WI38 (cell line): ENCODE results near the gene NTN1.

Experiments used
- H3K4me3 ChIP-seq: 2 replicates; pipeline ENCODE4 v1.5.1; 2011; ENCODE audit warnings: low read depth, mild to moderate bottlenecking, control low read depth, low read length
- TF ChIP-seq, protein P1 (sequence below): IDR thresholded peaks from 2 replicates; pipeline ENCODE4 v1.5.1; 2012; ENCODE audit warnings: low read depth, mild to moderate bottlenecking, control low read depth, low read length

Gene NTN1

DNA sequence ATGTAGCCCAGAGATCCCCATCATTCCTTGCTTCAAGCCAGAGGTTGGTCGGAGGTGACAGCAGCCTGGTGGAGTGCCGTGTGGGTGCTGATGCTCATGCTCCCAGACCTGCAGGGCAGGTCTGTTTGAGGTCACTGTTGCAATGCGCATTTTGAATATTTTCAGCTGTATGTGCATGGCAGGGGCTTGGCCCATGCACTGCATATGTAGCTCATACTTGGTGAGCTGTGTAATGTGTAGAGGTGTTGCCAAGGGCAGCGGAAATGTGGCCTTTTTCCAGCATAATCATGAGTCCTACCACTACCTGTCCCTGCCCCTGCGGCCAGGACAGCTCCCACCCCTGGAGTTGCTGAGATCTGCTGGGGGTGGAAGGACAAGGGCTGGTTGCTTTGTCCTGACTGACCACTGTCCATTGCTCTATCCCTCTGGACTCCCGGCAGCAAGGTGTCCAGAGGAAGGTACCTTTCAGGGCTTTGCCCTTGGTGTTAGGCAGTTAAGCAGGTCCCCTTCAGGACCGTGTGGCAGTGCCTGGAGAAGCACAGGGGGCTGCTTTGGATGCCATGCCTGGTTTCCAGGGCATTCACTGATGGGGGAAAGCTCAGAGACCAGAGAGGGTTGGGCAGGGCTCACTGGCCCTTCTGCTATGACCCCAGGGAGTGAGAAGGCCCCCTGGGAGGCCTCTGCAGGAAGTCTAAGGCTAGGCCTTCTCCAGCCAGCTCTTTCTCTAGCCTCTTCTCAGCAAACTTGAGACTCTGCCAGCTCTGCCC lies 215.2 kb downstream of the NTN1 start:
- TF ChIP-seq, protein P1, sequence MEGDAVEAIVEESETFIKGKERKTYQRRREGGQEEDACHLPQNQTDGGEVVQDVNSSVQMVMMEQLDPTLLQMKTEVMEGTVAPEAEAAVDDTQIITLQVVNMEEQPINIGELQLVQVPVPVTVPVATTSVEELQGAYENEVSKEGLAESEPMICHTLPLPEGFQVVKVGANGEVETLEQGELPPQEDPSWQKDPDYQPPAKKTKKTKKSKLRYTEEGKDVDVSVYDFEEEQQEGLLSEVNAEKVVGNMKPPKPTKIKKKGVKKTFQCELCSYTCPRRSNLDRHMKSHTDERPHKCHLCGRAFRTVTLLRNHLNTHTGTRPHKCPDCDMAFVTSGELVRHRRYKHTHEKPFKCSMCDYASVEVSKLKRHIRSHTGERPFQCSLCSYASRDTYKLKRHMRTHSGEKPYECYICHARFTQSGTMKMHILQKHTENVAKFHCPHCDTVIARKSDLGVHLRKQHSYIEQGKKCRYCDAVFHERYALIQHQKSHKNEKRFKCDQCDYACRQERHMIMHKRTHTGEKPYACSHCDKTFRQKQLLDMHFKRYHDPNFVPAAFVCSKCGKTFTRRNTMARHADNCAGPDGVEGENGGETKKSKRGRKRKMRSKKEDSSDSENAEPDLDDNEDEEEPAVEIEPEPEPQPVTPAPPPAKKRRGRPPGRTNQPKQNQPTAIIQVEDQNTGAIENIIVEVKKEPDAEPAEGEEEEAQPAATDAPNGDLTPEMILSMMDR = no peak
- no peak overlapping the region for H3K4me3 ChIP-seq

DNA sequence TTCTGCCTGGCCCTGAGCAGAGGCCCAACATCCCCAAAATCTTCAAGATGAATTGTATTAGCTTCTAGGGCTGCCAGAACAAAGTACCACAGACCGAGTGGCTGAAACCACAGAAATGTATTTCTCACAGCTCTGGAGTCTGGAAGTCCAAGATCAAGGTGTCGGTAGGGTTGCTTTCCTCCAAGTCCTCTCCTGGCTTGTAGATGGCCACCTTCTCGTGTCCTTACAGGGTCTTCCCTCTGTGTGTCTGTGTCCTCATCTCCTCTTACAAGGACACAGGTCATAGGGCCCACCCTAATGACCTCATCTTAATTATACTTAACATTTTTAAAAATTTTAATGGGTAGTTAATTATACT lies 215.7 kb downstream of the NTN1 start:
- no peak overlapping the region for H3K4me3 ChIP-seq
- TF ChIP-seq, protein P1 = no peak

DNA sequence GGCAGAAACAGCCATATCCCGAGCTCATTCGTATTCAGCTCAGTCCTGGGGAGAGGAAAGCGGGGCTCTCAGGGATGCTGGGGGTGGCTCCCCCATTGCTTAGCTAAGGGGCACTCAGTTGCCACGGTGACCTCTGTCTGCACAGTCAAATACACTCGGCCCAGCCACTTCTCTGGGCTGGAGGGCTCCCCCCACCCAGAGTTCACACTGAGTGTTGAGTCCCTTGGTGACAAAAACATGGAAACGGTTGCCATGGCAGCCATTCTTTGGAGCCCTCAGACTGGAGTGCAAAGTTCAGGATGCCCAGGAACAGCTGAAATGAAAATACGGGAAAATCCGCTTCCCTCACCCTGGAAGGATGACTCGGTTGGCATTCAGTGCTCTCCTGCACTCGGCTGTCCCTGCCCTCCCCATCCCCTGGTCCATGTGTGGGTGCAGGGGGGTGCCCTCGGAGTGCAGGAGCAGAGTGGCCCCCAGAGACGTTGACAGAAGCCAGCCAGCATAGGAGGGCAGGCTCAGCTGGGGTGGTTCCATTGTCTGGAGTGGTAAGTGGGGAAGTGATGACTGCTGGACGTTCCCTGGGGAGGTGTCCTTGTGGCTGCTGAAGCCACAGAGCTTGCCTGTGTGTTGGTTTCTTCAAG lies 216.5 kb downstream of the NTN1 start:
- TF ChIP-seq, protein P1 = no peak
- no peak overlapping the region for H3K4me3 ChIP-seq

DNA sequence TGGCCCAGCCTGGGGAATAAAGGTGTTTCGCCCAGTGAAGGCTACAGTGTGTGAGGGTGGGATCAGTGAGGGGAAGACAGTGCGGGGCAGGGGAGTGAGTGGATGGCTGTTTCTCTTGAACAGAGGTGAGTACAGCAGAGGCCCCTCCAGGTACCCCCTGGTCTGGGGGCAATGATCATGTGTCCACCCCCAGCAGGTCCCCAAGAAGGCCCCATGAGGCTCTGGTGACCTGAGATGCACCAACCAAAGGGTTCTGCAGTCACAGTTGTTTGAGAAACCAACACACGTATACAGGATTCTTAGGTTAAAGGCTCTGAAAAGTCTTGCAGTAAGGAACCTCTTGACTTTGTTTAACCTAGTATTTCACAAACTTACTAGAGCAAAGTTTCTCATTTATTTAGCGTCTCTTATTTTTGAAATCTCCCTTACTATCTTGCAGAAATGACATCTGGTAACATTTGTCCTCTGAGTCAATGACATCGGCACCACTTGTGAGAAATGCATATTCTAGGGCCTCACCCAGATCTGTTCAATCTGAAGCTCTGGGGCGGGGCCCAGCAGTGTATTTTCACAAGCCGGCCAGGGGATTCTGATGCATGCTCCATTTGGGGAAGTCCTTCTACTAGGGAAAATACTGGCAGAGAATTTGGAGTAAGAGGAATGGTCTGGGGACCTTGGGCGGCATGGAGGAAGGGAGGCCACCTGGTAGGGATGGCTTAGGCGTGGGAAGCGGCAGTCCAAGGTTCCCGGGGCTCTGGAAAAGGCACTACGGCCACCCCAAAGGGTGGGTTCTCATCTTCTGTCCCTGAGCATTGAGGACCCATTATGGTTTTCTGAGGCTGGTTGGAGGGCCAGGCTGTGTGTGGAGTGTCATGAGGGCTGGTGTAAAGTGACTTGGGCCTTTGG lies 217.3 kb downstream of the NTN1 start:
- no peak overlapping the region for H3K4me3 ChIP-seq
- TF ChIP-seq, protein P1 = no peak

DNA sequence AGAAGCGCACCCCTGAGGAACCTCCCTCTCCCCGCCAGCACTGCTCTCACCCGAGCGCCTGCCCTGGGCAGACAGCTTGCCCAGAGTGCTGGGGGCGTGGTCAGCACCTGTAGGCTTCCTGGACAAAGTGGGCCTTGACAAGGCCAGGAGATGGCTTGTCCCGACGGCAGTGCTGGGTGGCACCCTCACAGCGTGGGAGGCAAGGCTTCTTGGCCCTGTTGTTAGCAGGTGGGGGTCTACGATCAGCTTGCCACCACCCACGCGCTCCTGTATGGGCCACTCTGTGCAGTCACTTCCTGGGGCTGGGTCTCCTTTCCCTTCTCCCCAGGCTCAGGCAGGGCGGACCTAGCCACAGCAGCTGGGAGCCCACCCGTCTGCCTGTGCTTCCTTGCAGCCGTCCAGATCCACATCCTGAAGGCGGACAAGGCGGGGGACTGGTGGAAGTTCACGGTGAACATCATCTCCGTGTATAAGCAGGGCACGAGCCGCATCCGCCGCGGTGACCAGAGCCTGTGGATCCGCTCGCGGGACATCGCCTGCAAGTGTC lies 218.0 kb downstream of the NTN1 start:
- TF ChIP-seq, protein P1 = no peak
- H3K4me3 ChIP-seq = peak overlapping the region; percentile 37

DNA sequence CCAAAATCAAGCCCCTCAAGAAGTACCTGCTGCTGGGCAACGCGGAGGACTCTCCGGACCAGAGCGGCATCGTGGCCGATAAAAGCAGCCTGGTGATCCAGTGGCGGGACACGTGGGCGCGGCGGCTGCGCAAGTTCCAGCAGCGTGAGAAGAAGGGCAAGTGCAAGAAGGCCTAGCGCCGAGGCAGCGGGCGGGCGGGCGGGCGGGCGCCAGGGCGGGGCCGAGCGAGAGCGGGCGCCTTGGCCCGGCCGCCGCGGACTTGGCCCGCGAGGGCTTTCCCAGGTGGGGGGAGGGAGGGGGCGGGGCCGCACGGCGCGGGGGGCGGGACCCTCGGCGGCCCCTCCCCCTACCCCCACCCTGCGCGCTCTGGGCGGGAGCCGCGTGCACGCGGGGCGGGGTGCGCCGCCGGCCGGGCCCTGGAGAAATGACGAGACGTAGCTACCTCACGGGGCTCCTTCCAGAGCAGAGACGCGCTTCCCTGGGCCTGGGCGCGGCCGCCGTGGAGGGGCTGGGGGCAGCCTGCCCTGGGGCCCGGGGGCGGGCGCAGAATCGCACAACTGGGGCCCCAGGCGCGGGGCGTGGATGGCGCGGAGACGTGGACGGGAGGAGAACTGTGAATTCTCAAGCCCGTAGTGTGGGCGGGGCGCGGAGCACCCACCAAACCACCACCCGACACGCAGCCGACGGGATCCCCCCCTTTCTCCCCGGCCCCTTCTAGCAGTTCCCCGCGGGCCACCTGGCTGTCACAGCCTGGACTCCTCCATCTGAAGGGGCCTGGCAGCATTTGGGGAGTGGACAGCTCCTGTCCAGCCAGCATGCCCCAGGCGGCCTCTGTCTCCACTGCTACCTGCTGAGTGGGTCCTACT lies 218.7 kb downstream of the NTN1 start:
- peak overlapping the region; percentile 51 for H3K4me3 ChIP-seq
- TF ChIP-seq, protein P1 = no peak
